H9 (cell line): ENCODE data around the gene RASGRF2. TPM values are rescaled to one million over a fixed set of nuclear protein-coding genes. Genes with fewer than 3 reads are reported as not detected.

Source experiments
- DNase-seq: peaks from one replicate; pipeline ENCODE4 v3.0.0-alpha.2; 2017
- H2AFZ ChIP-seq: one replicate; pipeline ENCODE4 v1.6.1; 2013; ENCODE audit warnings: mild to moderate bottlenecking, low read length, control low read depth, moderate library complexity
- H2AK5ac ChIP-seq: 2 replicates; pipeline ENCODE4 v1.6.1; 2013; ENCODE audit warnings: low read length, control low read depth, mixed read lengths; ENCODE audit not compliant: insufficient read length
- H2BK120ac ChIP-seq: one replicate; pipeline ENCODE4 v1.6.1; 2013; ENCODE audit warnings: low read depth, mild to moderate bottlenecking, low read length, control low read depth, inconsistent platforms; ENCODE audit not compliant: poor library complexity, severe bottlenecking
- H2BK12ac ChIP-seq: 2 replicates; pipeline ENCODE4 v1.6.1; 2013; ENCODE audit warnings: low read length, control low read depth, mixed read lengths, low read depth; ENCODE audit not compliant: insufficient read length
- H2BK15ac ChIP-seq: 2 replicates; pipeline ENCODE4 v1.6.1; 2013; ENCODE audit warnings: low read depth, low read length, control low read depth
- H2BK20ac ChIP-seq: one replicate; pipeline ENCODE4 v1.6.1; 2013; ENCODE audit warnings: low read depth, mild to moderate bottlenecking, low read length, control low read depth, inconsistent platforms; ENCODE audit not compliant: poor library complexity, severe bottlenecking
- H2BK5ac ChIP-seq: 2 replicates; pipeline ENCODE4 v1.6.1; 2013; ENCODE audit warnings: low read length, control low read depth, mixed read lengths; ENCODE audit not compliant: insufficient read length
- H3K14ac ChIP-seq: 2 replicates; pipeline ENCODE4 v1.6.1; 2013; ENCODE audit warnings: low read length, control low read depth; ENCODE audit not compliant: insufficient read depth
- H3K18ac ChIP-seq: 2 replicates; pipeline ENCODE4 v1.6.1; 2013; ENCODE audit warnings: low read depth, mild to moderate bottlenecking, mixed read lengths, low read length, control low read depth; ENCODE audit not compliant: insufficient read length
- H3K23ac ChIP-seq: 2 replicates; pipeline ENCODE4 v1.6.1; 2013; ENCODE audit warnings: low read length, control low read depth, mixed read lengths, low read depth; ENCODE audit not compliant: insufficient read length
- H3K23me2 ChIP-seq: 2 replicates; pipeline ENCODE4 v1.6.1; 2013; ENCODE audit warnings: low read depth, mild to moderate bottlenecking, mixed read lengths, low read length, control low read depth; ENCODE audit not compliant: insufficient read length, poor library complexity, severe bottlenecking
- H3K27ac ChIP-seq: 2 replicates; pipeline ENCODE4 v1.5.1; 2013; ENCODE audit warnings: low read length, control low read depth, mixed read lengths, low read depth; ENCODE audit not compliant: insufficient read length
- H3K27me3 ChIP-seq: 2 replicates; pipeline ENCODE4 v1.6.1; 2013; ENCODE audit warnings: low read length, control low read depth, inconsistent platforms; ENCODE audit not compliant: insufficient read depth
- H3K4ac ChIP-seq: 2 replicates; pipeline ENCODE4 v1.6.1; 2013; ENCODE audit warnings: low read depth, mild to moderate bottlenecking, control low read depth, inconsistent platforms, low read length, moderate library complexity
- H3K4me1 ChIP-seq: 2 replicates; pipeline ENCODE4 v1.6.1; 2013; ENCODE audit warnings: low read length, control low read depth, inconsistent platforms; ENCODE audit not compliant: insufficient read depth
- H3K4me2 ChIP-seq: 2 replicates; pipeline ENCODE4 v1.6.1; 2013; ENCODE audit warnings: low read length, control low read depth, mixed read lengths; ENCODE audit not compliant: insufficient read length, insufficient read depth
- H3K56ac ChIP-seq: 2 replicates; pipeline ENCODE4 v1.6.1; 2013; ENCODE audit warnings: low read depth, mild to moderate bottlenecking, mixed read lengths, low read length, control low read depth; ENCODE audit not compliant: insufficient read length
- H3K79me1 ChIP-seq: 2 replicates; pipeline ENCODE4 v1.6.1; 2013; ENCODE audit warnings: low read depth, mild to moderate bottlenecking, moderate library complexity, low read length, control low read depth, inconsistent platforms; ENCODE audit not compliant: insufficient read depth, poor library complexity, severe bottlenecking
- H3K79me2 ChIP-seq: 2 replicates; pipeline ENCODE4 v1.6.1; 2013; ENCODE audit warnings: low read length, control low read depth, inconsistent platforms; ENCODE audit not compliant: insufficient read depth
- H3K9ac ChIP-seq: 2 replicates; pipeline ENCODE4 v1.6.1; 2013; ENCODE audit warnings: low read length, control low read depth, mixed read lengths; ENCODE audit not compliant: insufficient read length; ENCODE audit errors: extremely low read depth
- H3K9me3 ChIP-seq: one replicate; pipeline ENCODE4 v1.6.1; 2013; ENCODE audit warnings: low read depth, low read length, inconsistent platforms; ENCODE audit not compliant: control insufficient read depth
- H3T11ph ChIP-seq: one replicate; pipeline ENCODE4 v1.6.1; 2013; ENCODE audit warnings: mild to moderate bottlenecking, low read length, control low read depth, inconsistent platforms
- H4K20me1 ChIP-seq: one replicate; pipeline ENCODE4 v1.6.1; 2013; ENCODE audit not compliant: control insufficient read depth, insufficient read length, insufficient read depth
- H4K5ac ChIP-seq: 2 replicates; pipeline ENCODE4 v1.6.1; 2013; ENCODE audit warnings: low read depth, mild to moderate bottlenecking, mixed read lengths, low read length, control low read depth; ENCODE audit not compliant: insufficient read length
- H4K8ac ChIP-seq: replicated peaks from 2 replicates; pipeline ENCODE4 v1.6.1; 2013; ENCODE audit warnings: low read length, control low read depth, mixed read lengths, low read depth; ENCODE audit not compliant: insufficient read length
- H4K91ac ChIP-seq: 2 replicates; pipeline ENCODE4 v1.6.1; 2013; ENCODE audit warnings: low read depth, mild to moderate bottlenecking, moderate library complexity, mixed read lengths, low read length, control low read depth; ENCODE audit not compliant: insufficient read length
- H3K27ac Mint-ChIP-seq, 3 experiments: 2 replicates in 2 of 3; 3 replicates in 1 of 3; pipeline ENCODE4 v1.8.0; 2020 to 2021; ENCODE audit warnings: mixed read lengths in 3 of 3, mild to moderate bottlenecking in 1 of 3, moderate library complexity in 1 of 3
- H3K27me3 Mint-ChIP-seq: 2 replicates; pipeline ENCODE4 v1.8.0; 2021; ENCODE audit warnings: low read depth, mild to moderate bottlenecking, moderate library complexity, mixed read lengths
- H3K36me3 Mint-ChIP-seq, 3 experiments: 2 replicates in 2 of 3; 3 replicates in 1 of 3; pipeline ENCODE4 v1.8.0; 2020 to 2021; ENCODE audit warnings: low read depth in 3 of 3, mixed read lengths in 3 of 3; ENCODE audit not compliant: insufficient read depth in 1 of 3
- H3K4me1 Mint-ChIP-seq, 2 experiments: 2 replicates each; pipeline ENCODE4 v1.8.0; 2020; ENCODE audit warnings: mixed read lengths in 2 of 2
- H3K4me3 Mint-ChIP-seq, 2 experiments: 2 replicates in 1 of 2; 3 replicates in 1 of 2; pipeline ENCODE4 v1.8.0; 2020 to 2021; ENCODE audit warnings: mild to moderate bottlenecking in 2 of 2, mixed read lengths in 2 of 2, moderate library complexity in 1 of 2
- H3K9me3 Mint-ChIP-seq, 2 experiments: 2 replicates in 1 of 2; 3 replicates in 1 of 2; pipeline ENCODE4 v1.8.0; 2020; ENCODE audit warnings: mild to moderate bottlenecking in 2 of 2, mixed read lengths in 2 of 2, moderate library complexity in 1 of 2
- WGBS: extraction: QIAGEN DNeasy Blood & Tissue Kit; methylation state at CpG from one replicate; pipeline ENCODE4 v1.1.7; 2013; ENCODE audit warnings: missing lambda C conversion rate, low lambda C conversion rate, mixed read lengths; ENCODE audit not compliant: insufficient read length; ENCODE audit errors: extremely low coverage; 5-methylcytosine and 5-hydroxymethylcytosine counted together
- total RNA-seq: library from RNA; stranded (reverse); gene quantifications from 2 replicates; pipeline ENCODE4 v1.2.1, GENCODE V29; 2021
- TF ChIP-seq, protein P1 (sequence below): fragments of 200-600 bp; sonication (generic); conservative IDR thresholded peaks from 3 replicates; pipeline ENCODE4 v1.8.0; 2021; ENCODE audit warnings: antibody characterized with exemption, mild to moderate bottlenecking

RASGRF2 gene
- total RNA-seq, 1 experiment from 2014 or later, result 13.5 TPM

DNA sequence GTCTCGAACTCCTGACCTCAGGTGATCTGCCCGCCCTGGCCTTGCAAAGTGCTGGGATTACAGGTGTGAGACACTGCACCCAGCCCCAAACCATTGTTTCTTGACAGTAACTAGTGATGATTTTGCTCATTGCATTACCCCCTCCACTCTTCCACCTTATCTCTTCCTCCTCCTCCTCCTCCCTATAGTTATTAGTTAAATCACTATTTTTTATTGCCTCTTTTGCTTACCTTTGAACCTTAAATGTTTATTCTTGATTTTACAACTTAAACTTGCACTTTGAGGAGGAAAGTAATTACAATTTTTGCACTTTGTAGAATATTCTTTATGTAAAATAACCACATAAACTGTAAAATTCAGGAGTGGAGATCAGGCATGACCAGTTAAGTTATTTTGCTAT lies 35.7 kb downstream of the RASGRF2 start:
- H2BK20ac ChIP-seq, result no peak overlapping the region
- H2AK5ac ChIP-seq, result no peak overlapping the region
- Mint-ChIP-seq H3K4me1 (peaks cover 16 to 21% of the 10 kb centered on the region in 2 experiments), H3K4me3 (no peak overlapping the region), H3K36me3 (no peaks in the 10 kb centered on the region; a peak in 1 of 7 replicates), H3K9me3 (no peaks in the 10 kb centered on the region), H3K27ac (no peak overlapping the region), H3K27me3 (no peaks in the 10 kb centered on the region)
- no peak overlapping the region for H2BK120ac ChIP-seq
- H3K27ac ChIP-seq, result no peak overlapping the region
- no peak overlapping the region for H3K4me2 ChIP-seq
- no peak overlapping the region for H3K18ac ChIP-seq
- TF ChIP-seq, protein P1, sequence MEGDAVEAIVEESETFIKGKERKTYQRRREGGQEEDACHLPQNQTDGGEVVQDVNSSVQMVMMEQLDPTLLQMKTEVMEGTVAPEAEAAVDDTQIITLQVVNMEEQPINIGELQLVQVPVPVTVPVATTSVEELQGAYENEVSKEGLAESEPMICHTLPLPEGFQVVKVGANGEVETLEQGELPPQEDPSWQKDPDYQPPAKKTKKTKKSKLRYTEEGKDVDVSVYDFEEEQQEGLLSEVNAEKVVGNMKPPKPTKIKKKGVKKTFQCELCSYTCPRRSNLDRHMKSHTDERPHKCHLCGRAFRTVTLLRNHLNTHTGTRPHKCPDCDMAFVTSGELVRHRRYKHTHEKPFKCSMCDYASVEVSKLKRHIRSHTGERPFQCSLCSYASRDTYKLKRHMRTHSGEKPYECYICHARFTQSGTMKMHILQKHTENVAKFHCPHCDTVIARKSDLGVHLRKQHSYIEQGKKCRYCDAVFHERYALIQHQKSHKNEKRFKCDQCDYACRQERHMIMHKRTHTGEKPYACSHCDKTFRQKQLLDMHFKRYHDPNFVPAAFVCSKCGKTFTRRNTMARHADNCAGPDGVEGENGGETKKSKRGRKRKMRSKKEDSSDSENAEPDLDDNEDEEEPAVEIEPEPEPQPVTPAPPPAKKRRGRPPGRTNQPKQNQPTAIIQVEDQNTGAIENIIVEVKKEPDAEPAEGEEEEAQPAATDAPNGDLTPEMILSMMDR, result no peak
- no peaks in the 10 kb centered on the region for H3K9me3 ChIP-seq
- no peaks in the 10 kb centered on the region for H4K20me1 ChIP-seq
- no peak overlapping the region for H3T11ph ChIP-seq
- no peak overlapping the region for H2BK5ac ChIP-seq
- no peak overlapping the region for H4K8ac ChIP-seq
- no peak overlapping the region for H3K9ac ChIP-seq
- no peaks in the 10 kb centered on the region for H3K79me1 ChIP-seq
- no peak for DNase-seq
- no peak overlapping the region for H2BK15ac ChIP-seq
- H4K5ac ChIP-seq, result no peak overlapping the region
- H3K4ac ChIP-seq, result no peak overlapping the region
- WGBS, result no CpG with 5 or more reads among the region's 2 CpGs
- H2BK12ac ChIP-seq, result no peak overlapping the region
- H3K56ac ChIP-seq, result no peak overlapping the region
- no peak overlapping the region for H3K23ac ChIP-seq
- peaks cover 2% of the 10 kb centered on the region; the same call in 1 of the 2 replicates for H3K4me1 ChIP-seq
- H4K91ac ChIP-seq, result no peak overlapping the region
- no peaks in the 10 kb centered on the region for H3K27me3 ChIP-seq
- no peak overlapping the region for H3K14ac ChIP-seq
- H3K79me2 ChIP-seq, result peaks cover 7% of the 10 kb centered on the region; the same call in 1 of the 2 replicates
- H3K23me2 ChIP-seq, result no peaks in the 10 kb centered on the region
- no peak overlapping the region for H2AFZ ChIP-seq
